Upper lobe of left lung (tissue), 6 donors: ENCODE data around the gene DCST2. TPM values are rescaled to one million over a fixed set of nuclear protein-coding genes. Genes with fewer than 3 reads are reported as not detected.

Experiments
- ATAC-seq, 2 donors: fragments of 200-7000 bp; cut with Tn5 transposase; one replicate each; pipeline ENCODE4 v1.9.1; 2022; ENCODE audit warnings: mild to moderate bottlenecking in 2 of 2, moderate library complexity in 2 of 2; ENCODE audit not compliant: low FRiP score in 2 of 2
- DNase-seq, 2 donors: peaks; one replicate each; pipeline ENCODE4 v3.0.0-alpha.2; 2019 to 2020
- H3K27ac ChIP-seq, 4 donors: fragments of 200-600 bp; sonication (generic); one replicate each; pipeline ENCODE4 v1.5.1; 2016 to 2019
- H3K27me3 ChIP-seq, 4 donors: fragments of 200-600 bp; sonication (generic); one replicate each; pipeline ENCODE4 v1.5.1; 2017 to 2019
- H3K36me3 ChIP-seq, 4 donors: fragments of 200-600 bp; sonication (generic); one replicate each; pipeline ENCODE4 v1.5.1; 2016 to 2019
- H3K4me1 ChIP-seq, 4 donors: fragments of 200-600 bp; sonication (generic); one replicate each; pipeline ENCODE4 v1.5.1; 2018 to 2019
- H3K4me3 ChIP-seq, 4 donors: fragments of 200-600 bp; sonication (generic); one replicate each; pipeline ENCODE4 v1.5.1; 2017 to 2019; ENCODE audit warnings: mild to moderate bottlenecking in 2 of 4, moderate library complexity in 1 of 4
- H3K9me3 ChIP-seq, 4 donors: fragments of 200-600 bp; sonication (generic); one replicate each; pipeline ENCODE4 v1.5.1; 2018 to 2019
- CTCF ChIP-seq, 6 experiments: fragments of 450-650 bp in 4 of 6; fragments of 200-600 bp in 2 of 6; sonication (generic) in 2 of 6; IDR thresholded peaks; one replicate each; pipeline ENCODE4 v1.5.1; 2016 to 2019; ENCODE audit warnings: antibody characterized with exemption in 6 of 6
- EP300 ChIP-seq, 4 donors: sonication (generic); formaldehyde crosslinking; IDR thresholded peaks; one replicate each; pipeline ENCODE4 v1.5.1; 2017; ENCODE audit warnings: antibody characterized with exemption in 4 of 4, control low read depth in 2 of 4
- POLR2A ChIP-seq, 4 donors: fragments of 450-650 bp; IDR thresholded peaks; one replicate each; pipeline ENCODE4 v1.5.1; 2016 to 2017; ENCODE audit warnings: antibody characterized with exemption in 4 of 4, mild to moderate bottlenecking in 2 of 4
- POLR2AphosphoS5 ChIP-seq, 2 donors: sonication (generic); formaldehyde crosslinking; IDR thresholded peaks; one replicate each; pipeline ENCODE4 v1.5.1; 2017; ENCODE audit warnings: antibody characterized with exemption in 2 of 2
- WGBS, 2 donors: methylation state at CpG; one replicate each; pipeline ENCODE4 v1.1.5; 2017 to 2018; 5-methylcytosine and 5-hydroxymethylcytosine counted together
- total RNA-seq, 6 donors: library from RNA; depleted of rRNA in 4 of 6; stranded (reverse); fragments of >200 nt in 4 of 6; gene quantifications; one replicate each; pipeline versions ENCODE4 v1.1.0 to v1.2.1, GENCODE V29; 2016 to 2021
- donor health status: DM: no; HTN: no; CAD: no; lungs with moderate emphysema.
- donor health status: DM: no; HTN: yes; CAD: no; lungs with severe emphysema.

DCST2 gene
- total RNA-seq, 6 donors from 2014 or later: 0.49 to 2.1 (median 1.1) TPM

GRCh38 chr1:155012776-155013602 is 20.6 kb downstream of the DCST2 start:
- H3K9me3 ChIP-seq: no peaks in the 10 kb centered on the region
- peaks cover 60 to 85% (median 76%) of the 10 kb centered on the region in 4 donors for H3K4me1 ChIP-seq
- TF ChIP-seq POLR2A (IDR thresholded peaks at IDR 0.05): no peak
- TF ChIP-seq EP300 (IDR thresholded peaks at IDR 0.05): no peak
- TF ChIP-seq POLR2AphosphoS5 (IDR thresholded peaks at IDR 0.05): no peak
- no peak for TF ChIP-seq CTCF (IDR thresholded peaks at IDR 0.05)
- 72 to 81% methylated on average over 2 to 3 of the region's 3 CpGs for WGBS, 2 donors
- H3K4me3 ChIP-seq: no peak overlapping the region
- no peak for DNase-seq
- H3K36me3 ChIP-seq: peaks cover 4 to 37% (median 27%) of the 10 kb centered on the region in 4 donors
- peak overlapping the region; percentile 30 to 100 (median 96) for H3K27ac ChIP-seq
- no peak for ATAC-seq
- no peaks in the 10 kb centered on the region for H3K27me3 ChIP-seq

GRCh38 chr1:155012026-155012546 is 21.5 kb downstream of the DCST2 start:
- ATAC-seq (peak; percentile 35 to 63), DNase-seq (peak in 1 of 2 donors; percentile 88)
- peaks cover 62 to 85% (median 76%) of the 10 kb centered on the region in 4 donors for H3K4me1 ChIP-seq
- H3K9me3 ChIP-seq: no peaks in the 10 kb centered on the region
- H3K36me3 ChIP-seq: peaks cover 4 to 37% (median 27%) of the 10 kb centered on the region in 4 donors
- 7 to 16% methylated on average over 6 to 9 of the region's 9 CpGs for WGBS, 2 donors
- no peaks in the 10 kb centered on the region for H3K27me3 ChIP-seq
- no peak for TF ChIP-seq CTCF (IDR thresholded peaks at IDR 0.05)
- peak in 1 of 4 donors; percentile 55 for TF ChIP-seq POLR2A (IDR thresholded peaks at IDR 0.05)
- peak; percentile 20 to 24 for TF ChIP-seq POLR2AphosphoS5 (IDR thresholded peaks at IDR 0.05)
- TF ChIP-seq EP300 (IDR thresholded peaks at IDR 0.05): no peak
- H3K4me3 ChIP-seq: no peak overlapping the region
- peak overlapping the region; percentile 93 to 100 (median 96) for H3K27ac ChIP-seq

GRCh38 chr1:155011437-155012025 is 22.1 kb downstream of the DCST2 start:
- ATAC-seq (no peak), DNase-seq (no peak)
- H3K4me3 ChIP-seq: no peak overlapping the region
- TF ChIP-seq POLR2AphosphoS5 (IDR thresholded peaks at IDR 0.05): no peak
- TF ChIP-seq POLR2A (IDR thresholded peaks at IDR 0.05): no peak
- no peak for TF ChIP-seq CTCF (IDR thresholded peaks at IDR 0.05)
- TF ChIP-seq EP300 (IDR thresholded peaks at IDR 0.05): no peak
- H3K27ac ChIP-seq: peak overlapping the region; percentile 93 to 100 (median 96)
- H3K4me1 ChIP-seq: peaks cover 62 to 85% (median 76%) of the 10 kb centered on the region in 4 donors
- no peaks in the 10 kb centered on the region for H3K27me3 ChIP-seq
- H3K36me3 ChIP-seq: peaks cover 4 to 34% (median 25%) of the 10 kb centered on the region in 4 donors
- WGBS, 2 donors: 70 to 86% methylated on average over 4 to 5 of the region's 6 CpGs
- no peaks in the 10 kb centered on the region for H3K9me3 ChIP-seq

GRCh38 chr1:155011004-155011416 is 22.6 kb downstream of the DCST2 start:
- Histone ChIP-seq H3K9me3 (no peaks in the 10 kb centered on the region), H3K27me3 (no peaks in the 10 kb centered on the region), H3K27ac (peak overlapping the region; percentile 93 to 100 (median 96)), H3K4me3 (peak overlapping the region in 2 of 4 donors; percentile 10 to 49), H3K36me3 (peaks cover 4 to 28% (median 22%) of the 10 kb centered on the region in 4 donors), H3K4me1 (peaks cover 63 to 86% (median 80%) of the 10 kb centered on the region in 4 donors)
- DNase-seq: no peak
- no peak for ATAC-seq
- TF ChIP-seq EP300 (IDR thresholded peaks at IDR 0.05): no peak
- WGBS, 2 donors: 57 to 70% methylated on average over 4 to 5 of the region's 5 CpGs
